Measurements from ENCODE around the gene CCL1. TPM values are rescaled to one million over a fixed set of nuclear protein-coding genes. Genes with fewer than 3 reads are reported as not detected.

The CCL1 gene
- total RNA-seq, 1 donor from 2014 or later: not detected

- Histone ChIP-seq H3K27me3 (ENCODE audit: control insufficient read depth, insufficient read depth, low read length) (no peaks in the 10 kb centered on the region), H3K36me3 (ENCODE audit: control insufficient read depth, insufficient read depth, low read length) (no peaks in the 10 kb centered on the region), H3K4me3 (ENCODE audit: low read depth, low read length) (no peak overlapping the region)
- DNase-seq (ENCODE audit: low read depth) (no peak), FAIRE-seq (no peak)
- TF ChIP-seq CTCF (IDR thresholded peaks at IDR 0.05; ENCODE audit: insufficient read depth, low read length, severe bottlenecking): no peak
These were observed 19.6 kb upstream of the CCL1 start for GRCh38 chr17:34382621-34383124.

DNA sequence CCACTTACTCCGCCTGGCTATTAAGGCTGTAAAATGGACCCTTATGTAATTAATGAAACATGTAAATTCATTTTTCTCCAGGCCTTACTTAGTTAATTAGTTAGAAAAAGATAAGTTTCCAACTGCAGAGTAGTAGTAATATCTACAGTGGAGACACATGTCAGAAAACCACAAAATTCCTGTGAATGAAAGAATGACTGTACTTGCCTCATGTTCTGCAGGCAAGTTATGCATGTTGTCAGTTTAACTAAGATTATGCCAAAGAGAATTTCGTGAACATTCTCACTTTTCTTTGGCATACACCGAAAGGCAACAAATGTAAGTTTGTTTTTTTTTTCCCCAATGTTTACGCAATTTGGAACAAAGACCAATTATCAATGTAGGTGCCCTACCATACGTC, 16.8 kb upstream of the CCL1 start:
- H3K36me3 ChIP-seq (ENCODE audit: control insufficient read depth, insufficient read depth, low read length): no peaks in the 10 kb centered on the region
- no peaks in the 10 kb centered on the region for H3K27me3 ChIP-seq (ENCODE audit: control insufficient read depth, insufficient read depth, low read length)
- no peak overlapping the region for H3K4me3 ChIP-seq (ENCODE audit: low read depth, low read length)
- DNase-seq (ENCODE audit: low read depth) (no peak), FAIRE-seq (no peak)
- TF ChIP-seq CTCF (IDR thresholded peaks at IDR 0.05; ENCODE audit: insufficient read depth, low read length, severe bottlenecking): no peak

GRCh38 chr17:34378664-34379101, 15.7 kb upstream of the CCL1 start:
- H3K27me3 ChIP-seq (ENCODE audit: control insufficient read depth, insufficient read depth, low read length): no peaks in the 10 kb centered on the region
- no peaks in the 10 kb centered on the region for H3K36me3 ChIP-seq (ENCODE audit: control insufficient read depth, insufficient read depth, low read length)
- DNase-seq (ENCODE audit: low read depth) (no peak), FAIRE-seq (no peak)
- no peak for TF ChIP-seq CTCF (IDR thresholded peaks at IDR 0.05; ENCODE audit: insufficient read depth, low read length, severe bottlenecking)
- H3K4me3 ChIP-seq (ENCODE audit: low read depth, low read length): no peak overlapping the region

DNA sequence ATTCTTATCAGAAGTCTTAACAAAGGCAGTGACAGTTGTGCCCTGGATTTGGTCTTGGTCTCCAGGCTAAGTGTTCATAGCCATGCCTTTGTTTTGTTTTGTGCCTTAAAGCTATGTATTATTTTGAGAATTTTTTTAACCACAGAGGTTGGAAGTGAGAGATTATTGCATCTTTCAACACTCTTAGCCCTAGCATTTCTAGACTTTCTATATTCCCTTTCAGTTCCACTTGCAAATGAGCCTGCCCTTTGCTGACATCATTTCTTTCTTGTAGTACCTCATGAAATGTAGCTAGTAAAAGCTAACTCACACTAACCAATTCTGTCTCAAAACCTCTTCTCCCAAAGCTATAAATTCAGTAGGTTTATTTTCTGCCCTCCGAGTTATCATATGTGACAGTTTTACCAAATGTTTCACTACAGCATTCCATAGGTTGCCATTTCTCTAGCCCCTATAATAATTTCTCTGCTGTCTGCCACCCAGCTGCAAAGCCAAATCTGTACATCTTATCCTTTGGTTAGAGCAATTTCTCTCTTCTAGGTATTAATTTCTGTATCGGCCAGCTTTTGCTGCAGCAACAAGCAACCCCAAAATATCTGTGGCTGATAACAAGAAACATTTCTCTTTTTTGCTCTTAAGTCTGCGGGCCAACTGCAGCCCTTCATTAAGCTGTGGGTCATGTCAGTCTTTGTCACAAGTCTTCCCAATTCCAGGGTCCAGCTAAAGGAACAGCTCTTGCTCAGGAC, 14.2 kb upstream of the CCL1 start:
- H3K4me3 ChIP-seq (ENCODE audit: low read depth, low read length): no peak overlapping the region
- no peaks in the 10 kb centered on the region for H3K27me3 ChIP-seq (ENCODE audit: control insufficient read depth, insufficient read depth, low read length)
- DNase-seq (ENCODE audit: low read depth): no peak
- H3K36me3 ChIP-seq (ENCODE audit: control insufficient read depth, insufficient read depth, low read length): no peaks in the 10 kb centered on the region
- no peak for FAIRE-seq
- no peak for TF ChIP-seq CTCF (IDR thresholded peaks at IDR 0.05; ENCODE audit: insufficient read depth, low read length, severe bottlenecking)

DNA sequence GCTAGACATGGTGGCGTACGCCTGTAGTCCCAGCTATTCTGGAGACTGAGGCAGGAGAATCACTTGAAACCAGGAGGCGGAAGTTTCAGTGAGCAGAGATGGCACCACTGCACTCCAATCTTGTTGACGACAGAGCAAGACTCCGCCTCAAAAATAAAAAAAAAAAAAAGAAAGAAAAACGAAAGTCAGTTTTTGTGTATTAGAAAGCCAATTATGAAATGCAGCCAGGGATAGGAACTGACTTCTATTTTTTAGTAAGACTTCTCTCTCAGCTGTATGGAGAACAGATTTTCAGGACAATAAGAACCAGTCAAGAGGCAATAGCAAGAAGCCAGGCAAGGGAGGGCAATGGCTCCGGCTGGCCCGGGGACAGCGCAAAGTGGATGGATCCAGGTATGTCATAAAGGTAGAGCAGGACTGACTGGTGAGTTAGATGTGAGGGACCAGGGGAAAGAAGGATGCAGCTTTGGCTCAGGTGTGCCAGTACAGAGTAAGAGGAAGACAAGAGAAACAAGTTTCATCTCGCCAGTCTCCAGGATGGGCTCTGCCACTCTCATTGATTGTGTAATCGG, 12.5 kb upstream of the CCL1 start:
- Histone ChIP-seq H3K4me3 (ENCODE audit: low read depth, low read length) (no peak overlapping the region), H3K27me3 (ENCODE audit: control insufficient read depth, insufficient read depth, low read length) (no peaks in the 10 kb centered on the region), H3K36me3 (ENCODE audit: control insufficient read depth, insufficient read depth, low read length) (no peaks in the 10 kb centered on the region)
- no peak for DNase-seq (ENCODE audit: low read depth)
- TF ChIP-seq CTCF (IDR thresholded peaks at IDR 0.05; ENCODE audit: insufficient read depth, low read length, severe bottlenecking): no peak
- FAIRE-seq: no peak

Data from bronchial epithelial cell (primary cell).